ENCODE data around the gene NPFFR1.

DNA sequence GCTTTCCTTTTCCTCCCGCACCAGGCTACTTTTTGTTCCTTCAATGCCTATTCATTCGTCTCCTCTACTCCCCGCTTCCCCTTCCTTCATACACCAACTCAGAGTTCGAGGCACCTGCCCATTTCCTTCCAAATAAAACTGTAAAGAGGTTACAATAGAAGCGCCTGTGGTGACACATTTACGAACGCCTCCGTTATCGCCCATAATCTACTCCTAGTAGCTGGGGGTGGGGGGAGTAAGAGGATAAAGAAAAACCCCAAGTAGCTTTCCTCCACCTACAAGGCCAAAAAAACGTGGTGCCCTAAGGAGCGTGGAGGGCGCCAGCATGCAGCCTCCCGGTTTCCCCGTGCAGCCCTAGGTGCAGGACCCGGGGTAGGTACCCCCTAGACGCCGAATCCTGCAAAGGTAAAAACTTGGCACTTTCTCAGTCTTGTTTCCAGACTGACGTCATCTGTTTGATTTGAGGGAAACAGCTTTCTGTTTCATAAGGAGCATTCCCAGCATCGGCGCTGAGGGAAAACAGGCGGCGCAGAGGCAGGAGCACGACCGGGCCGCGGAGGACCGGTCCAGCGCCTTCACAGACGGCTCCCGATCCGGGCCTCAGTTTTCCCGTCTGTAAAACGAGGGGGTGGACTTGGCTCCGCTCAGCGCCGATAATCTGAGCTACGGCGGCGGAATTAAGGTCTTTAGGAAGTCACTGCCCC, 51.5 kb downstream of the NPFFR1 start:
- TF ChIP-seq, protein P1, sequence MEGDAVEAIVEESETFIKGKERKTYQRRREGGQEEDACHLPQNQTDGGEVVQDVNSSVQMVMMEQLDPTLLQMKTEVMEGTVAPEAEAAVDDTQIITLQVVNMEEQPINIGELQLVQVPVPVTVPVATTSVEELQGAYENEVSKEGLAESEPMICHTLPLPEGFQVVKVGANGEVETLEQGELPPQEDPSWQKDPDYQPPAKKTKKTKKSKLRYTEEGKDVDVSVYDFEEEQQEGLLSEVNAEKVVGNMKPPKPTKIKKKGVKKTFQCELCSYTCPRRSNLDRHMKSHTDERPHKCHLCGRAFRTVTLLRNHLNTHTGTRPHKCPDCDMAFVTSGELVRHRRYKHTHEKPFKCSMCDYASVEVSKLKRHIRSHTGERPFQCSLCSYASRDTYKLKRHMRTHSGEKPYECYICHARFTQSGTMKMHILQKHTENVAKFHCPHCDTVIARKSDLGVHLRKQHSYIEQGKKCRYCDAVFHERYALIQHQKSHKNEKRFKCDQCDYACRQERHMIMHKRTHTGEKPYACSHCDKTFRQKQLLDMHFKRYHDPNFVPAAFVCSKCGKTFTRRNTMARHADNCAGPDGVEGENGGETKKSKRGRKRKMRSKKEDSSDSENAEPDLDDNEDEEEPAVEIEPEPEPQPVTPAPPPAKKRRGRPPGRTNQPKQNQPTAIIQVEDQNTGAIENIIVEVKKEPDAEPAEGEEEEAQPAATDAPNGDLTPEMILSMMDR (IDR thresholded peaks at IDR 0.05): no peak
- TF ChIP-seq POLR2A (IDR thresholded peaks at IDR 0.05): no peak
